ENCODE data around the gene SLC39A5.
A peak's percentile ranks its signal among the peaks of the same experiment; 100 is the strongest.

SLC39A5 gene

DNA sequence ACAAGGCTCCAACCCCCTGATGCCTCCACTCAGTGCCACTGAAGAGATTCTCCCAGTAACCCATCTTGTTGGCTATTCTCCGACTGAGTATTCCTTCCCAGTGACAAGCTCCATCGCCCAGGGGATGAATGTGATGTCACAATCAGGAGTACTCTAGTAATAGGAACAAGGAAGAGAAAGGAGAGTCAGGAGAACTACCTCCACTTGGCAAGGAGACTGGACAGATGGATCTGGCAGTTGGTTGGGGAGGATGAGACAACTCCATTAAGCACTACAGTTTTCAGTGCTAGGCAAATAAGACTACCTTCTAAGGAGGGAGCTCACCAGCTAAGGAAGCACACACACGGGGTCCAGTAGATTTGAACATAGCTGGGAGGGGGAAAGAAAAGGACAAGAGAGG lies 13.4 kb upstream of the SLC39A5 start:
- no peak for DNase-seq

DNA sequence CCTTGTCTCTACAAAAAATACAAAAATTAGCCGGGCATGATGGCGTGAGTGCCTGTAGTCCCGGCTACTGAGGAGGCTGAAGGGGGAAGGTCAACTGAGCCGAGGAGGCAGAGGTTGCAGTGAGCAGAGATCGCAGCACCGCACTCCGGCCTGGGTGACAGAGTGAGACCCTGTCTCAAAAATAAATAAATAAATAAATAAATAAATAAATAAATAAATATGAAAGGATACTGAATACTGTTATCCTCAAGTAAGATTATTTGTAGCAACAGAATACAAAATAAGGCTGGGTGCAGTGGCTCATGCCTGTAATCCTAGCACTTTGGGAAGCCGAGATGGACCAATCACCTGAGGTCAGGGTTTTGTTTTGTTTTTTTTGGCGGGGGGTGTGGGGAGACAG lies 10.0 kb upstream of the SLC39A5 start:
- no peak for DNase-seq

GRCh38 chr12:56220611-56221231 lies 9.1 kb upstream of the SLC39A5 start:
- no peak for DNase-seq

GRCh38 chr12:56221232-56221756 lies 8.6 kb upstream of the SLC39A5 start:
- no peak for DNase-seq

DNA sequence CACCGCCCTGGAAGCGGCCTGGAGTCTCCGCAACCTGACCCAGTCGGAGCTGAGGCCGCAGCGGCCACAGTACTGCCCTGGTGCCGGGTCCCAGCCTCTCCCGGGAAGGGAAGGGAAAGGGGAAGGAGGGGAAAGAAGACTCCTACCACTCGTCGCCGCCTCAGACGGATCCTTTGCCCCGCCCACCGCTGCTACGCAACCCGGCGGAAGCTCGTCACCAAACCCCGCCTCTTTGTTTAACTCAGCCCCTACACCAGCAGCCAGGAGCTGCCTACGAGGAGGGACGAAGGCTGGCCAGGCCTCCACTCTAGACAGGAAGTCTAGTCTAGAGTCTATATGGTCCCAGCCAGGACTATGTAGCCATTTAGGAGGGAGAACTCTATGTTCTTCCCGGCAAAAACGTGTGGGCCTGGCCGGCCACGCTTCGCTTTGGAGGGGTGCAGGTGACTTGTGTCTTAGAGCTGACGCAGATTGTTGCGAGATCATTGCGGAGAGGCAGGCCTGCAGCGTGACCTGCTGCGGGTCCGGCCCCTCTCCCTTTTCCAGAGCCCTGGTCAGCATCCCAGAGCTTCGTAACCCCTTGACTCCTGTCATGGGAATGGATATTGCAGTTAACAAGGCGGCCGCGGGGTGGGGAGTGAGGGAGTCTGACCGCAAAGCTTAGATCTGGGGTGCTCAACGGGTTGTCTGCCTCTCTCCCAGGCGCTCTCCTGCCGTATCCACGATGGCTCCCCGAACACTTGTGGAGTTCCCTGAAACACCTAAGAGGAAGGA lies 7.9 kb upstream of the SLC39A5 start, which contains the start of gene RNF41:
Gene RNF41, minus strand, starts transcription at position 166 of the 774 bp plus-strand sequence. CDS start 7,875 bp downstream, outside the sequence.
- DNase-seq: peak; percentile 96

DNA sequence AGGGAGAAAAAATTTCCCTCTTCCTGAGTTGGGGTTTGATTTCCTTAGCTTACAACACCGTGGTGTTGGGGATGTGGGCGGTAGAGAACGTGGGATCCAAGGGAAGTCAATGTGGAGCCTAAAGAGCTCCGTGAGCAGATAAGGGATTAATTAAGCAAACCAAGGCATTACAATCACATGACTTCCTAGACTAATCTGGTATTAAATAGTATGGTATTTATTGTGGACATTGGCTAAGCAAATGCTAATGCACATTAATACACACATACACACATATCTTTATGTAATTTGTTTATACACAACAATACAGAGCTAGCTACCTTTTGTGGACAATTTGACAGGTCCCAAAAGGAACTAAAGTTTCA lies 7.3 kb upstream of the SLC39A5 start:
- DNase-seq: no peak

DNA sequence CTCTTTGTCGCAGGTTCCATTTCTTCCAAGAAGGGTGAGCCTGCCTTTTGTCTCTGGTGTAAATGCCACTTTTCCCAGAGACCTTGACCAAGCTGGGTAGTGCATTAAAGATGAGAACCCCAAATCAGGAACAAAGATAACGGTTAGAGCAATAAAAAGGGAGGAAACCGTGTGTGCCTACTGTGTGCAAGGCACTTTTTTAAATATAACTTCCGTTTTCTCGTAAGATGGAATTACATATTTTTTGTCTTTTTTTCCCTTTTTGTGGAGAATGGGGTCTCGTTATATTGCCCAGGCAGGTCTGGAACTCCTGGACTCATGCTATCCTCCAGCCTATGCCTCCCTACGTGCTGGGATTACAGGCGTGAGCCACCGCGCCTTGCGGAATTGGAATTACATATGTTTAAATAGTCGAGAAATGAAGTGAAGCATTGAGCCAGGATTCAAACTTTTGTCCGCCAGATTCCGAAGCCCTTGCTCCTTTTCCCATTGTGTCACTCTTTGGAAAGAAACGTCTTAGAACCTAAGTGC lies 6.2 kb upstream of the SLC39A5 start:
- DNase-seq: no peak

- peak; percentile 96 for DNase-seq
These were observed 5.6 kb upstream of the SLC39A5 start, which contains the start of gene NABP2 for GRCh38 chr12:56224102-56224701. Gene NABP2 (plus strand): TSS chr12:56224342. CDS start chr12:56224857, 515 bp downstream.

- no peak for DNase-seq
These were observed 4.9 kb upstream of the SLC39A5 start for GRCh38 chr12:56224954-56225353.

DNA sequence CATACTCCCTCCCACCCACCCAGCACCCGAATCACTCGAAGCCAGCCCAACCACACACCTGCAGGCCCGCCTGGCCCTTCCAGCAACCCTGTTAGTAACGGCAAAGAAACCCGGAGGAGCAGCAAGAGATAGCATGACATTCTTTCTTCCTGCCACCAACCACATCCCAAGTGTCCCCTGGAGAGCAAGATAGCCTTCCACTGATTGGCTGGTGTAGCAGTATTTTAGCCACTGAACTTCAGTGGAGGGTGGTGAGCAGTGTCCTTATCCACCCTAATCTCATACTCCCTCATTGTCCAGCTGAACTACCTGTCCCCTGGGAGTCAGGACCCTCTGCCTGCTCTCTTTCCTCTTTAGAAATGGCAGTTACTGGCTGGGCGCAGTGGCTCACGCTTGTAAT lies 769 bp upstream of the SLC39A5 start:
- DNase-seq: no peak

- no peak for DNase-seq
These were observed 757 bp downstream of the SLC39A5 start for GRCh38 chr12:56230432-56231183.

GRCh38 chr12:56231184-56231582 lies 1.3 kb downstream of the SLC39A5 start:
- DNase-seq: no peak

DNA sequence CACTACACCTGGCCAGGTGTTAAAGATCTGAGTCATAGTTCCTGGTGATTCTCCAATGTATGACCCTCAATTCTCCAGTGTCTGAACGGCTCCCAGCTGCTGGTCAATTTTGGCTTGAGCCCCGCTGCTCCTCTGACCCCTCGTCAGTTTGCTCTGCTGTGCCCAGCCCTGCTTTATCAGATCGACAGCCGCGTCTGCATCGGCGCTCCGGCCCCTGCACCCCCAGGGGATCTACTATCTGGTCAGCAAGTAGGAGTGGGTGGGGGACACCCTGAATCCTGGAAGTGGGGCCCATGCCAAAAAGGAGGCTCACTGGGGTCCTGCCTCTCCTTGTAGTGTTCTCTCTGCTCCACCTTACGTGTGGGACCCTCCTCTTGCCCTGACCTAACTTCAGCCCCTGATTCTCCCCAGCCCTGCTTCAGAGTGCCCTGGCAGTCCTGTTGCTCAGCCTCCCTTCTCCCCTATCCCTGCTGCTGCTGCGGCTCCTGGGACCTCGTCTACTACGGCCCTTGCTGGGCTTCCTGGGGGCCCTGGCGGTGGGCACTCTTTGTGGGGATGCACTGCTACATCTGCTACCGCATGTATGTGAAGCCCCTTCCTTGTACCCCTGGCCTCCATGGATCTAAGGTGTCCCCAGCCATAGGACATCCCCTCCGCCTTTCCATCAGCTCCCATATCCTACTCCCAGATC lies 5.0 kb downstream of the SLC39A5 start:
- no peak for DNase-seq

GRCh38 chr12:56236091-56236490 lies 6.2 kb downstream of the SLC39A5 start:
- DNase-seq: no peak

- DNase-seq: no peak
These were observed 7.1 kb downstream of the SLC39A5 start for GRCh38 chr12:56236985-56237384.

GRCh38 chr12:56237552-56237951 lies 7.7 kb downstream of the SLC39A5 start:
- no peak for DNase-seq

GRCh38 chr12:56241424-56242303 lies 11.8 kb downstream of the SLC39A5 start:
- no peak for DNase-seq

DNA sequence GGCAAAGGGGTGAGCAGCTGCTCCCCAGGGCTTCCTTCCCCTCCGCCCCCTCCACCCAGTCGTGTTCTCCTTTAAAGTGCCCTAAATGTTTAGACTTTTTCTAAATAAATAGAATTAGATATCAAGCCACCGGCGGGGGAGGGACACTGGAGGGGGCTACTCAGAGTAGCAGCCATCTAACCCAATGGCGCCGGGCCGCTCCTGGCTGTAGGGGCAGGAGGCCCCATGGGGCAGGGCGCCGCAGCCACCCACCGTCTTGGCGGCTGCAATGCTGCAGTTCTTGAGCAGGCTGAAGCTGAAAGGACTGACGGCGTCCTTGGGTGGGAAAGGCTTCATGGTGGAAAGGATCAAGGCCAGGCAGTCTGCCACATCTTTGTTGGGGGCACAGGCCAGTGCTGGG lies 13.1 kb downstream of the SLC39A5 start:
- no peak for DNase-seq

- DNase-seq: no peak
These were observed 13.9 kb downstream of the SLC39A5 start for GRCh38 chr12:56243731-56244181.

GRCh38 chr12:56244494-56244893 lies 14.6 kb downstream of the SLC39A5 start:
- no peak for DNase-seq

- no peak for DNase-seq
These were observed 18.1 kb downstream of the SLC39A5 start for GRCh38 chr12:56247923-56248322.
